Omental fat pad (tissue), 4 donors: Measurements from ENCODE around the gene NPC1. TPM values are rescaled to one million over a fixed set of nuclear protein-coding genes. Genes with fewer than 3 reads are reported as not detected.
A peak's percentile ranks its signal among the peaks of the same experiment; 100 is the strongest.

Experiments used
- ATAC-seq: fragments of 150-250 bp; one replicate; pipeline ENCODE4 v1.9.1; 2016; ENCODE audit warnings: mild to moderate bottlenecking, moderate library complexity; ENCODE audit not compliant: low FRiP score
- DNase-seq: peaks from one replicate; pipeline ENCODE4 v3.0.0-alpha.2; 2019; ENCODE audit warnings: low spot score
- total RNA-seq, 4 donors: library from RNA; depleted of rRNA; stranded (reverse); fragments of >200 nt; gene quantifications; one replicate each; pipeline ENCODE4 v1.1.0, GENCODE V29; 2016
- TF ChIP-seq, protein P1 (sequence below), 3 donors: fragments of 450-650 bp; IDR thresholded peaks; one replicate each; pipeline ENCODE4 v1.5.1; 2016 to 2017; ENCODE audit warnings: antibody characterized with exemption in 3 of 3, mild to moderate bottlenecking in 3 of 3, moderate library complexity in 2 of 3

Gene NPC1
- total RNA-seq, 4 donors from 2014 or later = 49.3 to 116 (median 54.7) TPM

DNA sequence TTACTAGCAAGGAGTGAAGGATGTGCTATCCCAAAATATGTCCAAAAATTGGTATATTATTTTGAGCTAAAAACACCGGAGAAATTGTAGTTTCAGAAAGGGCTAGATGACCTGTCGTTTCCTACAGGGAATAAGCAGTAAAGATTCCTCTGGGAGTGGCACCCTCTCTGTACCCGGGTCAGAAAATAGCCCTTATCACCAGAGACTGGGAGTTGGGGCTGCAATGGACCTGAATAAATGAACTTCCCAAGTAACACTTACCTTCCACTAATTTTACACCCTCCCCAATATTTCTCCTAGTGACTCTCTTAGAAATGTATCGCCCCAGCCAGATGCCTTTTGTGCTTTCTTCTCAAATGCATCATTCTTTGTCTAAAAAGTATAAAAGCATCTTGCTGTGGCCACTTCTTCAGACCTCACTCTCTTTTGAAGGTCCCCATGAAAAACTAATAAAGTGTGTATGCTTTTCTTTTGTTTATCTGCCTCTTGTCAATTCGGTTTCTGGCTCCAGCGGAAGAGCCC, 83.7 kb downstream of the NPC1 start:
- TF ChIP-seq, protein P1, sequence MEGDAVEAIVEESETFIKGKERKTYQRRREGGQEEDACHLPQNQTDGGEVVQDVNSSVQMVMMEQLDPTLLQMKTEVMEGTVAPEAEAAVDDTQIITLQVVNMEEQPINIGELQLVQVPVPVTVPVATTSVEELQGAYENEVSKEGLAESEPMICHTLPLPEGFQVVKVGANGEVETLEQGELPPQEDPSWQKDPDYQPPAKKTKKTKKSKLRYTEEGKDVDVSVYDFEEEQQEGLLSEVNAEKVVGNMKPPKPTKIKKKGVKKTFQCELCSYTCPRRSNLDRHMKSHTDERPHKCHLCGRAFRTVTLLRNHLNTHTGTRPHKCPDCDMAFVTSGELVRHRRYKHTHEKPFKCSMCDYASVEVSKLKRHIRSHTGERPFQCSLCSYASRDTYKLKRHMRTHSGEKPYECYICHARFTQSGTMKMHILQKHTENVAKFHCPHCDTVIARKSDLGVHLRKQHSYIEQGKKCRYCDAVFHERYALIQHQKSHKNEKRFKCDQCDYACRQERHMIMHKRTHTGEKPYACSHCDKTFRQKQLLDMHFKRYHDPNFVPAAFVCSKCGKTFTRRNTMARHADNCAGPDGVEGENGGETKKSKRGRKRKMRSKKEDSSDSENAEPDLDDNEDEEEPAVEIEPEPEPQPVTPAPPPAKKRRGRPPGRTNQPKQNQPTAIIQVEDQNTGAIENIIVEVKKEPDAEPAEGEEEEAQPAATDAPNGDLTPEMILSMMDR (IDR thresholded peaks at IDR 0.05) = no peak
- no peak for DNase-seq
- no peak for ATAC-seq

DNA sequence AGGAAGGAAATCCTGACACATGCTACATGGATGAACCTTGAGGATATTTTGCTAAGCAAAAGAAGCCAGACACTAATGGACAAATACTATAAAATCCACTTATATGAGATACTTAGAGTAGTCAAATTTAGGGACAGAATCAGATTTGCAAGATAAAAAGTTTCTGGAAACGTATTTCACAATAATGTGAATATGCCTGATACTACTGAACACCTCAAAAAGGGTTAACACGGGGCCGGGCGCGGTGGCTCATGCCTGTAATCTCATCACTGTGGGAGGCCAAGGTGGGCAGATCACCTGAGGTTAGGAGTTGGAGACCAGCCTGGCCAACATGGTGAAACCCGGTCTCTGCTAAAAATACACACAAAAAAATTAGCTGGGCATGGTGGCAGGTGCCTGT, 84.7 kb downstream of the NPC1 start:
- ATAC-seq (no peak), DNase-seq (no peak)
- TF ChIP-seq, protein P1 (IDR thresholded peaks at IDR 0.05) = no peak

DNA sequence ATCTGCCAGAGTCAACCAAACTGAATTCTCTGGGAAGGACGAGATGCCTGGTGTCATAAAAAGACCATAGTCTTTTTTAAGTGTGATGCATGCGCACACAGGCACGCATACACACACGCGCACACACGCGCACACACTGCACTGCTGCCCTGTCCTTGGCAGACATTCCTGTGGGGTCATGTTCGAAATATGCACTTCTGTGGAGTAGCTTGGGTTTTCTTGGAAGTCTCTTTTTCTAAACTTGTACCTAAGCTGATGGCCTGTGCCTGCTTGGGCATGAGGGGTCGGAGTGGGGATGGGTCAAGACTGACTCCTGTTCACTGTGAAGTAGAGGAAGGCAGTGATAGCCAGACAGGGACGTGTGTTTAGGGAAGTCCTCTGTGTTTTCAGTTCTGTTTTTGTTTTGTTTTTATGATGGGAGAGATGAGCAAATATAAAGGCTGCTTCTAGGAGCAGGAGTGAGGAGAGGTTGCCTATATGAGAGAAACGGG, 87.0 kb downstream of the NPC1 start:
- TF ChIP-seq, protein P1 (IDR thresholded peaks at IDR 0.05) = no peak
- ATAC-seq = no peak
- no peak for DNase-seq

DNA sequence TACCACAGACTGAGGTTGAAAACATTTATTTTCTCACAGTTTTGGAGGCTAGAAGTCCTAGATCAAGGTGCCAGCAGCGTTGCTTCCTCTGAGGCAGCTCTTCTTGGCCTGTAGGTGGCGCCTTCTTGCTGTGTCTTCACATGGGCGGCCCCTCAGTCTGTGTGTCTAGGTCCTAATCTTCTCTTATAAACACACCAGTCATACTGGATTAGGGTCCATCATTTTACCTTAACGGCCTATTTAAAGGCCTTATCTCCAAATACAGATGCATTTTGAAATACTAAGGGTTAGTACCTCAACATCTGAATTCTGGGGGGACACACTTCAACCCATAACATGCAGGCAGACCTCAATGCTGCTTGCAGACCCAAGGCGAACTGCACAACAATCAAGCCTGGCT, 87.4 kb downstream of the NPC1 start:
- TF ChIP-seq, protein P1 (IDR thresholded peaks at IDR 0.05) = peak in 1 of 3 donors; percentile 13
- ATAC-seq = no peak
- peak; percentile 37 for DNase-seq

DNA sequence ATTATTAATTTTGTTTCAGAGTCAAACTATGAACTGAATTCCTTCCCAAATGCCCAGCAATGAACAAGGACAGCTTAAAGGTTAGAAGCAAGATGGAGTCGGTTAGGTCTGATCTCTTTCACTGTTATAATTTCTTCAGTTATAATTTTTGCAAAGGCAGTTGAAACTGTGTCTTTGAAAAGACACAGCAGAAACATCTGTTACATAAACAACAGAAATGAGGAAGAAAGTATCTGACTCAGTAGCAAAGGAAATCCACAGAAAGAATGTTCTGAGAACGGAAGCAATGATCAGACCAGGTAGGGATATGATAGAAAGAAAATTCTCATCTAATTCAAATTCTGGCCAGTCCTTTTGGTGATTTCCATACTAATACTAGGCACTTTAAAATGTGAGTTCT, 88.2 kb downstream of the NPC1 start:
- TF ChIP-seq, protein P1 (IDR thresholded peaks at IDR 0.05) = no peak
- no peak for DNase-seq
- ATAC-seq = no peak

DNA sequence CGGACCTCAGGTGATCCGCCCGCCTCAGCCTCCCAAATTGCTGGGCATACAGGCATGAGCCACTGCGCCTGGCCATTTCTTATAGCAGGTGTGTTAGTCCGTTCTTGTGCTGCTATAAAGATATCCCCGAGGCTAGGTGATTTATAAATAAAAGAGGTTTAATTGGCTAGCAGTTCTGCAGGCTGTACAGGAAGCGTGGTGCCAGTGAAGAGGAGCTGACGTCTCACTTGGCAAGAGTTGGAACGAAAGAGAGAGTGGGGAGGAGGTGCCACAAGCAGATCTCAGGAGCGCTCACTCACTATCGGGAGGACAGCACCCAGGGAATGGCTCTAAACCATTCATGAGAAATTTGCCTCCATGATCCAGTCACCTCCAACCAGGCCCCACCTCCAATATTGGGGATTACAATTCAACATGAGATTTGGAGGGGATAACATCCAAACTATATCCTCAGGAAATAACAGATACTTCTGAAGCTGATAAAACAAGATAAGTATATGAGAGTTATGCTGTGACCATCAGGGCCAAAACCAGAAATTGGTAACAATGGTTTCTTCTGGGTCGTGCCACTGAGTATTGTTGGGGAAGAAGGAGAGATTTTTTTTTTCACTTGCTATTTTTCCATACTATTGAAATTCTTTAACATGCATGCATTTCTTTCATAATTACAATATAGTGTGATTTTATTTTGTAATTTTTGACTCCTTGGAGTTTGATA, 90.4 kb downstream of the NPC1 start:
- ATAC-seq (no peak), DNase-seq (no peak)
- TF ChIP-seq, protein P1 (IDR thresholded peaks at IDR 0.05) = no peak

DNA sequence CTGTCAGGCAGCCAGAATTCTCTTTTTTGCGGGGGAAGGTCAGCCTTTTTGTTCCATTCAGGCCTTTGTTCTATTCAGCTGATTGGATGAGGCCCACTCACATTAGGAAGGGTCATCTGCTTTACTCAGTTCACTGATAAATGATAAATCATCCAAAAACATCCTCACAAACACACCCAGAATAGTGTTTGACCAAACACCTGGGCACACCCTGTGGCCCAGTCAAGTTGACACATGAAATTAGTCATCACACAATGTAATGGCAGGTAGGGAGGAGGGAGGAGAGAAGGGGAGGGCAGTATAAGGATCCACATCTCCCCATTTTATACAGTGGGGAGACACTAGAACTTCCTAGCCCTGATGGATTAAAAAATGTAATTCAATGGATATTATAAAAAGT, 91.3 kb downstream of the NPC1 start:
- ATAC-seq = no peak
- TF ChIP-seq, protein P1 (IDR thresholded peaks at IDR 0.05) = no peak
- DNase-seq = no peak
